H1 (cell line): Measurements from ENCODE around the gene SKOR2. TPM values are rescaled to one million over a fixed set of nuclear protein-coding genes. Genes with fewer than 3 reads are reported as not detected.

Experiments
- CTCF ChIA-PET: fragments of 300-600 bp; sonication (Branson Sonifier 250); formaldehyde crosslinking; loops from one replicate; lab custom pipeline; 2021; ENCODE audit not compliant: partially characterized antibody; lab: Charles Lee
- POLR2A ChIA-PET: fragments of 300-600 bp; sonication (Branson Sonifier 250); formaldehyde crosslinking; loops from one replicate; lab custom pipeline; 2021; ENCODE audit warnings: inconsistent platforms; ENCODE audit not compliant: partially characterized antibody; lab: Charles Lee
- DNase-seq, 2 experiments: peaks; one replicate each; pipeline versions ENCODE4 v3.0.0 to v3.0.0-alpha.2; 2010 to 2022; ENCODE audit warnings: low spot score in 2 of 2, low read depth in 1 of 2, mixed read lengths in 1 of 2
- FAIRE-seq: peaks from 2 replicates; lab custom pipeline; 2011; peaks lifted over from hg19 to GRCh38; lab: Jason Lieb, UNC
- H2AFZ ChIP-seq: 2 replicates; pipeline ENCODE4 v1.8.1; 2012; ENCODE audit warnings: low read length, inconsistent platforms
- H2AK5ac ChIP-seq: 2 replicates; pipeline ENCODE4 v1.6.1; 2013; ENCODE audit warnings: low read depth, low read length
- H2BK120ac ChIP-seq: replicated peaks from 2 replicates; pipeline ENCODE3; 2013; ENCODE audit warnings: low read depth, low read length, inconsistent platforms
- H2BK12ac ChIP-seq: 2 replicates; pipeline ENCODE4 v1.6.1; 2013; ENCODE audit warnings: low read depth, low read length
- H2BK15ac ChIP-seq: 2 replicates; pipeline ENCODE4 v1.6.1; 2013; ENCODE audit warnings: low read length
- H2BK20ac ChIP-seq: 2 replicates; pipeline ENCODE4 v1.6.1; 2013; ENCODE audit warnings: low read length
- H2BK5ac ChIP-seq: 2 replicates; pipeline ENCODE4 v1.6.1; 2013; ENCODE audit warnings: low read depth, low read length
- H3K14ac ChIP-seq: 2 replicates; pipeline ENCODE4 v1.6.1; 2013; ENCODE audit warnings: inconsistent platforms; ENCODE audit not compliant: insufficient read length
- H3K18ac ChIP-seq: 2 replicates; pipeline ENCODE4 v1.6.1; 2013; ENCODE audit warnings: low read length; ENCODE audit errors: extremely low read depth
- H3K23ac ChIP-seq: 2 replicates; pipeline ENCODE4 v1.6.1; 2013; ENCODE audit warnings: inconsistent platforms; ENCODE audit not compliant: insufficient read length
- H3K23me2 ChIP-seq: 2 replicates; pipeline ENCODE4 v1.6.1; 2013; ENCODE audit warnings: low read depth, low read length
- H3K27ac ChIP-seq: 2 replicates; pipeline ENCODE4 v1.6.1; 2011; ENCODE audit warnings: low read depth, low read length, inconsistent platforms
- H3K27me3 ChIP-seq, 4 experiments: replicated peaks in 1 of 4; 1 replicate in 1 of 4; 2 replicates in 3 of 4; pipeline versions ENCODE4 v1.6.1 to v1.8.1; 2011 to 2013; ENCODE audit warnings: low read length in 3 of 4, mild to moderate bottlenecking in 3 of 4, inconsistent platforms in 2 of 4, mixed read lengths in 2 of 4, moderate library complexity in 1 of 4; ENCODE audit not compliant: control insufficient read depth in 3 of 4, insufficient read depth in 3 of 4; ENCODE audit errors: extremely low read depth in 1 of 4
- H3K36me3 ChIP-seq, 4 experiments: 2 replicates each; pipeline versions ENCODE4 v1.6.1 to v1.8.1; 2011 to 2013; ENCODE audit warnings: mild to moderate bottlenecking in 4 of 4, low read length in 3 of 4, moderate library complexity in 2 of 4, control low read depth in 1 of 4, inconsistent platforms in 1 of 4; ENCODE audit not compliant: insufficient read depth in 4 of 4, control insufficient read depth in 2 of 4
- H3K4ac ChIP-seq: replicated peaks from 2 replicates; pipeline ENCODE3; 2013; ENCODE audit warnings: low read length, low read depth, mixed read lengths, inconsistent platforms; ENCODE audit not compliant: insufficient read length
- H3K4me1 ChIP-seq, 4 experiments: replicated peaks in 1 of 4; 1 replicate in 1 of 4; 2 replicates in 3 of 4; pipeline versions ENCODE4 v1.6.1 to v1.8.1; 2011 to 2013; ENCODE audit warnings: low read length in 3 of 4, inconsistent platforms in 2 of 4, mixed read lengths in 1 of 4; ENCODE audit not compliant: insufficient read depth in 4 of 4, control insufficient read depth in 3 of 4
- H3K4me2 ChIP-seq, 2 experiments: 2 replicates each; pipeline versions ENCODE4 v1.6.1 to v1.8.1; 2011 to 2013; ENCODE audit warnings: low read depth in 2 of 2, low read length in 2 of 2, control low read depth in 1 of 2, inconsistent platforms in 1 of 2, mild to moderate bottlenecking in 1 of 2; ENCODE audit not compliant: insufficient read depth in 1 of 2
- H3K4me3 ChIP-seq, 4 experiments: fragments of 200-600, 300-600 bp in 1 of 4; sonication (generic), shearing (Covaris generic), sonication (Bioruptor Twin) in 1 of 4; 2 replicates each; pipeline versions ENCODE4 v1.5.1 to v1.8.1; 2011 to 2016; ENCODE audit warnings: low read length in 4 of 4, low read depth in 3 of 4, control low read depth in 2 of 4, inconsistent platforms in 2 of 4, mild to moderate bottlenecking in 2 of 4, mixed read lengths in 1 of 4, moderate library complexity in 1 of 4; ENCODE audit not compliant: insufficient read depth in 2 of 4; ENCODE audit errors: extremely low read depth in 1 of 4
- H3K56ac ChIP-seq: replicated peaks from 2 replicates; pipeline ENCODE3; 2013; ENCODE audit warnings: low read depth, mild to moderate bottlenecking, mixed read lengths, low read length, inconsistent platforms; ENCODE audit not compliant: insufficient read length
- H3K79me1 ChIP-seq: 2 replicates; pipeline ENCODE4 v1.6.1; 2013; ENCODE audit warnings: low read depth, low read length, control low read depth
- H3K79me2 ChIP-seq, 2 experiments: 2 replicates each; pipeline versions ENCODE4 v1.6.1 to v1.8.1; 2012 to 2013; ENCODE audit warnings: low read length in 2 of 2, mild to moderate bottlenecking in 2 of 2, inconsistent platforms in 1 of 2; ENCODE audit not compliant: insufficient read depth in 2 of 2, control insufficient read depth in 1 of 2
- H3K9ac ChIP-seq, 4 experiments: replicated peaks in 1 of 4; 1 replicate in 1 of 4; 2 replicates in 3 of 4; pipeline versions ENCODE4 v1.6.1 to v1.8.1; 2011 to 2013; ENCODE audit warnings: low read depth in 3 of 4, low read length in 3 of 4, control low read depth in 2 of 4, mild to moderate bottlenecking in 2 of 4, moderate library complexity in 2 of 4, inconsistent platforms in 1 of 4; ENCODE audit errors: extremely low read depth in 1 of 4
- H3K9me3 ChIP-seq, 2 experiments: 2 replicates each; pipeline versions ENCODE4 v1.6.1 to v1.8.1; 2012 to 2013; ENCODE audit warnings: mild to moderate bottlenecking in 2 of 2, moderate library complexity in 2 of 2, control low read depth in 1 of 2, inconsistent platforms in 1 of 2, low read depth in 1 of 2, low read length in 1 of 2, mixed read lengths in 1 of 2; ENCODE audit not compliant: insufficient read depth in 2 of 2
- H4K20me1 ChIP-seq, 2 experiments: replicated peaks in 1 of 2; 2 replicates each; pipeline versions ENCODE3 to v1.8.1; 2011 to 2013; ENCODE audit warnings: inconsistent platforms in 2 of 2, low read length in 2 of 2, mild to moderate bottlenecking in 1 of 2; ENCODE audit not compliant: insufficient read depth in 2 of 2, control insufficient read depth in 1 of 2
- H4K5ac ChIP-seq: 2 replicates; pipeline ENCODE4 v1.6.1; 2013; ENCODE audit warnings: low read length, low read depth, mixed read lengths, inconsistent platforms; ENCODE audit not compliant: insufficient read length
- H4K8ac ChIP-seq: 2 replicates; pipeline ENCODE4 v1.8.0; 2013; ENCODE audit warnings: mild to moderate bottlenecking, moderate library complexity, low read length, inconsistent platforms; ENCODE audit not compliant: insufficient read depth; ENCODE audit errors: extremely low read depth
- H4K91ac ChIP-seq: replicated peaks from 2 replicates; pipeline ENCODE3; 2013; ENCODE audit warnings: low read length, mixed read lengths, inconsistent platforms; ENCODE audit not compliant: insufficient read length
- EGR1 ChIP-seq: IDR thresholded peaks from 2 replicates; pipeline ENCODE4 v1.6.1; 2011; ENCODE audit warnings: low read depth, low read length, borderline replicate concordance
- EP300 ChIP-seq, 2 experiments: IDR thresholded peaks; 1 replicate in 1 of 2; 2 replicates in 1 of 2; pipeline ENCODE4 v1.6.1; 2011 to 2012; ENCODE audit warnings: low read depth in 2 of 2, low read length in 2 of 2, mild to moderate bottlenecking in 2 of 2, borderline replicate concordance in 1 of 2, inconsistent platforms in 1 of 2, moderate library complexity in 1 of 2
- MAFK ChIP-seq: IDR thresholded peaks from 2 replicates; pipeline ENCODE4 v1.6.1; 2012; ENCODE audit warnings: low read depth, mild to moderate bottlenecking, improper control_type of control experiment, low read length
- NRF1 ChIP-seq: IDR thresholded peaks from 2 replicates; pipeline ENCODE4 v1.6.1; 2011; ENCODE audit warnings: mild to moderate bottlenecking, low read depth, low read length, improper control_type of control experiment
- RFX5 ChIP-seq: IDR thresholded peaks from 2 replicates; pipeline ENCODE4 v1.6.1; 2011; ENCODE audit warnings: low read depth, low read length, improper control_type of control experiment, borderline replicate concordance
- SIX5 ChIP-seq: IDR thresholded peaks from 2 replicates; pipeline ENCODE4 v1.6.1; 2011; ENCODE audit warnings: mild to moderate bottlenecking, low read depth, low read length
- SP2 ChIP-seq: IDR thresholded peaks from 2 replicates; pipeline ENCODE4 v1.6.1; 2012; ENCODE audit warnings: mild to moderate bottlenecking, low read length, inconsistent platforms
- SRF ChIP-seq: IDR thresholded peaks from 2 replicates; pipeline ENCODE4 v1.6.1; 2011; ENCODE audit warnings: mild to moderate bottlenecking, low read depth, low read length, moderate library complexity
- TAF7 ChIP-seq: optimal IDR thresholded peaks from 2 replicates; pipeline ENCODE3; 2011; ENCODE audit warnings: low read depth, mild to moderate bottlenecking, inconsistent platforms, low read length, moderate library complexity, borderline replicate concordance
- YY1 ChIP-seq: IDR thresholded peaks from 2 replicates; pipeline ENCODE4 v1.6.1; 2011; ENCODE audit warnings: low read depth, mild to moderate bottlenecking, low read length
- WGBS, 2 experiments: shearing (Covaris generic) in 1 of 2; methylation state at CpG; one replicate each; pipeline versions ENCODE4 v1.1.6 to v1.1.7; 2013 to 2015; ENCODE audit warnings: low lambda C conversion rate in 2 of 2, mixed read lengths in 2 of 2, inconsistent platforms in 1 of 2, low coverage in 1 of 2, missing lambda C conversion rate in 1 of 2; ENCODE audit not compliant: insufficient replicate concordance in 2 of 2, insufficient coverage in 1 of 2, insufficient read length in 1 of 2; ENCODE audit errors: extremely low coverage in 1 of 2, missing lambda C conversion rate in 1 of 2; 5-methylcytosine and 5-hydroxymethylcytosine counted together
- polyA plus RNA-seq, 7 experiments: library from polyadenylated mRNA; depleted of rRNA in 3 of 7; stranded (reverse) in 5 of 7; unstranded in 2 of 7; fragments of >200 nt in 5 of 7; fragments of 200-250 nt in 2 of 7; gene quantifications; 1 replicate in 5 of 7; 2 replicates in 1 of 7; 4 replicates in 1 of 7; pipeline versions ENCODE4 v1.2.1 to v1.2.3, GENCODE V29; 2011 to 2013; ENCODE audit warnings: missing spikeins in 2 of 7, mixed read lengths in 2 of 7
- total RNA-seq: library from RNA; stranded (reverse); fragmentation: NEBNext Ultra II Directional; extraction: Animal tissue kit (Norgen Biotek cat#: 25700); gene quantifications from 2 replicates; pipeline ENCODE4 v1.2.1, GENCODE V29; 2021

SKOR2 gene
- total and polyA plus RNA-seq, 2 of the 8 experiments (the other 6 are each of a cell fraction or from before 2014, with no cell fraction given) = 0.05 to 0.11 TPM

DNA sequence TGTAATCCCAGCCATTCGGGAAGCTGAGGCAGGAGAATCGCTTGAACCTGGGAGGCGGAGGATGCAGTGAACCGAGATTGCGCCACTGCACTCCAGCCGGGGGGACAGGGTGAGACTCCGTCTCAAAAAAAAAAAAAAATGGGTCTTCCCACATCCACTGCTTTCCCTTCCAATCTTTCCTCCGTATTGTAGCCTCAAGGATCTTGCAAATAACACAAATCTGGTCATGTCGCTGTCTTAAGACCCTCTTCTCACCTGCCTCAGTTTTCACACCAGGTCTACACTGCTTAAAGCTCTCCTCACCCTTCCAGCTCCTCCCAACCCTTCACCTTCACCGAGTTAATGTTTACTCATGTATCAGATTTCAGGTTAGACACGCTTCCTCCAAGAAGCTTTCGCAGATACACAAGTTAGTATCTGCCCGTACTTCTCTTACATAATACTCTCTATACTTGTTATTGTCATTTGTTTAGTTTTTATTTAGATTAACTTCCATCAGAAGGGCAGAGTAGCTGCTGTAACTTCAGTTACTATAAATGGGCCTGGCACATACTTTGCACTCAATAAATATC lies 76.8 kb downstream of the SKOR2 start:
- Histone ChIP-seq H3K79me2 (peaks cover 0 to 49% of the 10 kb centered on the region in 2 experiments; a peak in 3 of 4 replicates), H2BK120ac (no peak overlapping the region), H4K8ac (no peak overlapping the region), H3K14ac (no peak overlapping the region), H3K27ac (no peak overlapping the region), H3K9ac (peak overlapping the region in 1 of 4 experiments; percentile 28; a peak in 1 of 7 replicates), H4K20me1 (peaks cover 0 to 4% of the 10 kb centered on the region in 2 experiments), H2BK5ac (no peak overlapping the region), H3K18ac (no peak overlapping the region), H2BK15ac (no peak overlapping the region), H3K23ac (no peak overlapping the region), H3K27me3 (no peaks in the 10 kb centered on the region), H2AFZ (no peak overlapping the region), H3K4me1 (peaks cover 3 to 5% (median 4%) of the 10 kb centered on the region in 4 experiments; a peak in 5 of 7 replicates), H4K91ac (no peak overlapping the region), H2AK5ac (no peak overlapping the region), H3K9me3 (no peaks in the 10 kb centered on the region), H2BK12ac (no peak overlapping the region), H2BK20ac (no peak overlapping the region), H3K79me1 (peaks cover 5% of the 10 kb centered on the region), H3K23me2 (no peaks in the 10 kb centered on the region; the same call in 1 of the 2 replicates), H3K4ac (no peak overlapping the region), H3K4me3 (peak overlapping the region in 3 of 4 experiments; percentile 82 to 95 (median 95); a peak in 5 of 8 replicates), H4K5ac (no peak overlapping the region), H3K4me2 (peak overlapping the region; percentile 65 to 82), H3K36me3 (peaks cover 0 to 2% (median 0%) of the 10 kb centered on the region in 4 experiments; a peak in 1 of 8 replicates), H3K56ac (no peak overlapping the region)
- DNase-seq (no peak), FAIRE-seq (no peak)
- 82% methylated on average over 13 of the region's 13 CpGs; no CpG with 5 or more reads in 1 of the 2 experiments for WGBS, 2 experiments
- ChIA-PET CTCF (interaction anchor here (0.5 to 1.2 kb wide), 2 partner anchors 30 to 32 kb away, joined by 3 to 4 read pairs; no protein-coding TSS in a partner anchor), POLR2A (interaction anchor here (0.7 to 1.5 kb wide), 5 partner anchors 9 to 66 kb away, joined by 3 to 4 read pairs (median 3); no protein-coding TSS in a partner anchor)
- TF ChIP-seq YY1 (no peak), TAF7 (no peak), EP300 (IDR thresholded peaks at IDR 0.05; ENCODE audit: borderline replicate concordance in 1 of 2, low read depth in 2 of 2, low read length in 2 of 2) (no peak), EGR1 (no peak), NRF1 (no peak), SIX5 (no peak), MAFK (no peak), RFX5 (no peak), SP2 (no peak), SRF (no peak)
